GM19467 (cell line): ENCODE results near the gene HPSE2.
"Not testable (repeated sequence)": the region's sequence is repeated elsewhere in the genome, so short reads cannot be mapped to it uniquely, and the experiment has no call there.

Experiments
- ATAC-seq: cut with Tn5 transposase; IDR thresholded peaks from one replicate; pipeline ENCODE4 v1.9.1; 2021; ENCODE audit warnings: mild to moderate bottlenecking, moderate library complexity; ENCODE audit not compliant: unreplicated experiment

HPSE2 gene

DNA sequence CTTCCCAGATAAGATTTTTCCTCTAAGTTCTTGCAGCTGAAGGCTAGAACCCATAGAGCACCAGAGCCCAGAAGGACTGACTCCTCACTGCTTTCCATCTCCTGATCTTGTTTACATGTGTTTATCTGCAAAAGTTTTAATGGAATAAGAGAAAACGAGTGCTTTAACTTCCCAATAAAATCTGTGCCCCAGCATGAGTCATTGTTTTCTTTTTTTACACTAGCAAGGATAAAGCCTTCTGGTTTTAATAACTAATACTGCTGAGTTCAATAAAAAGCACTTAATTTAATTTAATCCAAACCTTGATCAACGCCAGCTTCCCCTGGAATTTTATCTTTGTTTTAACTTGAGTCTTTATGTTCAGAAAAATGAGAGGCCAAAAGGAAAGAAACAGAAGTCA, 227.6 kb downstream of the HPSE2 start:
- ATAC-seq = no peak

- ATAC-seq = no peak
Observed at GRCh38 chr10:99007457-99007856, 228.2 kb downstream of the HPSE2 start.

- no peak for ATAC-seq
Observed at GRCh38 chr10:99005254-99005653, 230.4 kb downstream of the HPSE2 start.

DNA sequence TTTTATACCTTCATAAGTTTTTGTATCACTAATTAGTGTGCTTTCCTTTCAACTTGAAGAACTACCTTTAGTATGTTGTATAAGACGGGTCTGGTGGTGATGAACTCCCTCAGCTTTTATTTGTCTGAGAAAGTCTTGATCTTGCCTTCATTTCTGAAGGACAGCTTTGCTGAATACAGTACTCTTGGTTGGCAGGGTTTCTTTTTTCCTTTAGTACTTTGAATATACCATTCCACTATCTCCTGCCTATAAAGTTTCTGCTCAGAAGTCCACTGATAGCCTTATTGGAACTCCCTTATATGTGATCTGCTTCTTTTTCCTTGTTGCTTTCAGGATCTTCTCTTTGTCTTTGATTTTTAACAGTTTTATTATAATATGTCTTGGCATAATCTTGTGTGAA, 230.9 kb downstream of the HPSE2 start:
- no peak for ATAC-seq

- no peak for ATAC-seq
Observed at GRCh38 chr10:99002392-99002791, 233.3 kb downstream of the HPSE2 start.

DNA sequence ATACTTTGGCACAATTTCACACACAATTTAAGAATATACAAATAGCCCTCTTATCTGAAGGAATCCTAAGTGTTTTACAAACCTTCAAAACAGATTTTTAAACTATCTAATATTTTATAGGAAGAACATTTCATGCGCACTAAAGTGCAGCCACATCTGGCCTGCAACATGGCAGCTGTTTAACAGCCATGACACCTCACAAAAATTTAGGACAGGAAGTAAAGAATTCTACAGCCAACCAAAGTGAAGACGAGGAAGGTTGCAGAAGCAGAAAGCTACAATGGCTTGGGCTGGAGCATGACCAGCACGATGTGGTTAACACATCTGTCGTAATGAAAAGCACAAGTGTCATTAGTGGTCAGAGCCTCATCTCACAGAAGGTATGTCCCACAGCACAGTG, 238.1 kb downstream of the HPSE2 start:
- ATAC-seq = no peak

- ATAC-seq = no peak
Observed at GRCh38 chr10:98994030-98994429, 241.6 kb downstream of the HPSE2 start.

GRCh38 chr10:98983751-98984150, 251.9 kb downstream of the HPSE2 start:
- not testable (repeated sequence) for ATAC-seq

GRCh38 chr10:98980353-98980752, 255.3 kb downstream of the HPSE2 start:
- ATAC-seq = no peak

GRCh38 chr10:98971464-98971863, 264.2 kb downstream of the HPSE2 start:
- ATAC-seq = no peak

- ATAC-seq = no peak
Observed at GRCh38 chr10:98967601-98968000, 268.1 kb downstream of the HPSE2 start.

DNA sequence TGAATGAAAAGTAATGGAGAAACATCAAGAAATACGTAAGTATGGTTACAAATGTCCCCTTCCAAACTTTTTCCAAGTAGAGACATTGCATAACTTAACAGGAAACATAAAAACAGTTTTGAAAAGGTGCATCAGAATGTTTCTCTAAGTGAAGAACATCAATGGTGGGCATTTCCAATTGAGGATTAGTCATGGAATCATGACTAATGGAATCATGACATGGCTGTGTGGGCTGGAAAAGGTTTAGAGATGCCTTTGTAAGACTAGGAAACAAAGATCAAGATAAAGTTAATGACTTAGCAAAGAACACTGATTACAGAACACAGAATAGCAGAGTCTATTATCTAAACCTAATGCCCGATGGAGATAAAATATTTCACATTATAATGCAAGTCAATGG, 272.0 kb downstream of the HPSE2 start:
- no peak for ATAC-seq

GRCh38 chr10:98959379-98959778, 276.3 kb downstream of the HPSE2 start:
- ATAC-seq = no peak

GRCh38 chr10:98957801-98958200, 277.9 kb downstream of the HPSE2 start:
- ATAC-seq = no peak

DNA sequence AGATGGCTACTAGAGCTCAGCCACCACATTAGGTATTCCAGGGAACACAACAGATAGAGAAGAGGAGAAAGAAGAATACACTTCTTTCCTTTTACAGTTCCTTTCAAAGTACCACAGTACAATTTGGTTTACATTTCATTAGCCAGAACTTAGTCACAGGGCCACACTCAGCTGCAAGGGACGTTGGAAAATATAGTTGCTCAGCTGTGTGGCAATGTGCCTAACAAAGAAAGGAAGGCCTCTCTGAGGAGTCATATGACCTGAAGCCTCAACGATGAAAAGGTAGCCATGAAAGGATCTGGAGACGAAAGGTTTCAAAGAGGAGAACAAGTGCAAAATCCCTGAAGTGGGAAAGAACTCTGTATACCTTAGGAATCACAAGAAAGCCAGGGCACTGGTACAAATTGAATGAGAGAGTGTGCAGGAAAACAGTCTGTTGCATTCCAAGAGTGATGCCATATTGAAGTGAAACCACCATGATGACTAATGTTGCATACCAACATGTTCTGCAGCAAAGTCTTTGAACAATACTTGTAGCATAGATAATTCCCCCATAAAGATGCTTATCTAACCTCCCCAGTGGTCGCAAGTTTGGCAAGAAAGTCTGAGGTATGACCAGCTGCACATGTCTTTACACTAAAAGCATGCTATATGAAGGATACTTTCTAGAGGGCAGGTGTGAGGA, 278.9 kb downstream of the HPSE2 start:
- no peak for ATAC-seq

- no peak for ATAC-seq
Observed at GRCh38 chr10:98953251-98953650, 282.4 kb downstream of the HPSE2 start.

DNA sequence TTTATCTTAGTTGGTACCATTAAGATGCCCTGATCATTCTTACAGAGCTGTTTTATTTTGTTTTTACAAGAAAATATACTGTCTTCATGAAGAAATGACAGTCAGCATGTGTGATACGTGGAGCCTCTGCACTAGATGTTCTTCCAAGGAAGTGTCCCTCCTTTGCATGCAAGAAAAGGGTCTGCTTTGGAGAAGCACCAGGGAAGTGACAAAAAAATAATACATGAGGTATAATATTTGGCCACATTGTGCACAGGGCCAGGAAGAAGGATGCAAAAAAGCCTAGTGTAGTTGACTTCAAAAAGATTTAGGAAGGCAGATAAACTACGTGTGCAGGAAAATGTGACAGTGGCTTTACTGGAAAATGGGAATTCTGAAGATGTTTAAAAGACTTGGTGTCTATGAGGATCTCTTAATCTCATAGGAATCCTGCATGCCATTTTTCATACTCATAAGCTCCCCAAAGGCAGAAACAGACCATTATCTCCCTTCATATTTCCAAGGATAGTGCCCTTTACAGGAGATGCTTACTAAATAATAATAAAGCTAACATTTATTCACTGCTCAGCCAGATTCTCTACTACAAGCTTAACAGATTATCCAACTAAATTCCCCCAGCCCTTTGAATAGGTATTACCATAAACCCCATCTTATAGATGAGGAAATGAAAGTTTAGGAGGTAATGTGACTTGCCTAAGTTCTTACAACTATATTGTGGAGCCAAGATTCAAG, 284.2 kb downstream of the HPSE2 start:
- no peak for ATAC-seq

- ATAC-seq = no peak
Observed at GRCh38 chr10:98950106-98950505, 285.5 kb downstream of the HPSE2 start.

GRCh38 chr10:98949306-98949705, 286.3 kb downstream of the HPSE2 start:
- ATAC-seq = no peak

- no peak for ATAC-seq
Observed at GRCh38 chr10:98943681-98944080, 292.0 kb downstream of the HPSE2 start.

GRCh38 chr10:98929709-98930108, 305.9 kb downstream of the HPSE2 start:
- ATAC-seq = no peak

- ATAC-seq = no peak
Observed at GRCh38 chr10:98925651-98926050, 310.0 kb downstream of the HPSE2 start.

GRCh38 chr10:98924526-98924925, 311.1 kb downstream of the HPSE2 start:
- no peak for ATAC-seq
